Type B pancreatic cell (in vitro differentiated cells): Measurements from ENCODE around the gene STAC3. TPM values are rescaled to one million over a fixed set of nuclear protein-coding genes. Genes with fewer than 3 reads are reported as not detected.

Experiments
- DNase-seq: peaks from one replicate; pipeline ENCODE4 v3.0.0; 2021; ENCODE audit warnings: mixed read lengths; ENCODE audit not compliant: unreplicated experiment; ENCODE audit errors: extremely low spot score
- H3K27ac Mint-ChIP-seq: 2 replicates; pipeline ENCODE4 v1.8.0; 2021; ENCODE audit warnings: mild to moderate bottlenecking, mixed read lengths
- H3K27me3 Mint-ChIP-seq: 2 replicates; pipeline ENCODE4 v1.8.0; 2021; ENCODE audit warnings: mixed read lengths
- H3K36me3 Mint-ChIP-seq: 2 replicates; pipeline ENCODE4 v1.8.0; 2021; ENCODE audit warnings: mixed read lengths
- H3K4me1 Mint-ChIP-seq: one replicate; pipeline ENCODE4 v1.8.0; 2021; ENCODE audit warnings: mixed read lengths; ENCODE audit not compliant: unreplicated experiment
- H3K4me3 Mint-ChIP-seq: 2 replicates; pipeline ENCODE4 v1.8.0; 2021; ENCODE audit warnings: mild to moderate bottlenecking, mixed read lengths
- H3K9me3 Mint-ChIP-seq: 2 replicates; pipeline ENCODE4 v1.8.0; 2021; ENCODE audit warnings: mixed read lengths
- CTCF ChIP-seq: fragments of 200-600 bp; sonication (generic); conservative IDR thresholded peaks from 2 replicates; pipeline ENCODE4 v1.5.0; 2021; ENCODE audit warnings: antibody characterized with exemption, mild to moderate bottlenecking
- total RNA-seq: library from RNA; stranded (reverse); gene quantifications from 2 replicates; pipeline ENCODE4 v1.2.1, GENCODE V29; 2021; ENCODE audit warnings: low replicate concordance

STAC3 gene
- total RNA-seq, 1 donor from 2014 or later: 4.8 TPM

- Mint-ChIP-seq H3K9me3 (no peaks in the 10 kb centered on the region), H3K27ac (no peak overlapping the region), H3K36me3 (peaks cover 12% of the 10 kb centered on the region), H3K27me3 (no peaks in the 10 kb centered on the region), H3K4me1 (peaks cover 10% of the 10 kb centered on the region), H3K4me3 (no peak overlapping the region)
- TF ChIP-seq CTCF: no peak
- DNase-seq: no peak
These were observed 446 bp downstream of the STAC3 start for GRCh38 chr12:57250541-57250940.

GRCh38 chr12:57248934-57249742, 1.8 kb downstream of the STAC3 start:
- H3K27ac Mint-ChIP-seq: no peak overlapping the region
- no peak for DNase-seq
- peaks cover 5% of the 10 kb centered on the region for H3K27me3 Mint-ChIP-seq
- no peak for TF ChIP-seq CTCF
- H3K4me3 Mint-ChIP-seq: no peak overlapping the region
- peaks cover 8% of the 10 kb centered on the region for H3K36me3 Mint-ChIP-seq
- H3K9me3 Mint-ChIP-seq: no peaks in the 10 kb centered on the region
- peaks cover 13% of the 10 kb centered on the region for H3K4me1 Mint-ChIP-seq

GRCh38 chr12:57247041-57247440, 3.9 kb downstream of the STAC3 start:
- no peak for DNase-seq
- Mint-ChIP-seq H3K9me3 (no peaks in the 10 kb centered on the region), H3K27ac (no peak overlapping the region), H3K4me1 (peaks cover 18% of the 10 kb centered on the region), H3K27me3 (peaks cover 22% of the 10 kb centered on the region), H3K36me3 (peaks cover 8% of the 10 kb centered on the region), H3K4me3 (no peak overlapping the region)
- TF ChIP-seq CTCF: no peak

DNA sequence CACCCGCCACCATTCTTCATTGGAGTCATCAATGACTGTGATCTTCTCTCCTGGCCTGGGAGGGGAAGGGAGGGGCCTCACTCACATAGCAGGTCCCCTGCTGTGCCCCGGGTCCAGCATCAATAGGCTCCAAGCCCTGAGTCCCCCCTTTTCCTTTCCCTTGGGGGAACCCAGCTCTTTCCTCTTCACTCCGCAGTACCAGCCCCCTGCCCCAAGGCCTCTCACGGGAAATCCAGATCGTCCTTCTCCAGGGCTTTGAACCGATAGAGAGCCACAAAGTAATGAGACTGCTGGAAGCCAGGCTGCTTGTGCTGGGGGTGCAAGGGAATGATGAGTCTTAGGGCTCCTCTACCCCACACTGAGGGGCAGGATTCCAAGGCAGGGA, 6.7 kb downstream of the STAC3 start:
- peaks cover 8% of the 10 kb centered on the region for H3K36me3 Mint-ChIP-seq
- H3K4me1 Mint-ChIP-seq: peaks cover 38% of the 10 kb centered on the region
- peak overlapping the region; percentile 90 for H3K4me3 Mint-ChIP-seq

DNA sequence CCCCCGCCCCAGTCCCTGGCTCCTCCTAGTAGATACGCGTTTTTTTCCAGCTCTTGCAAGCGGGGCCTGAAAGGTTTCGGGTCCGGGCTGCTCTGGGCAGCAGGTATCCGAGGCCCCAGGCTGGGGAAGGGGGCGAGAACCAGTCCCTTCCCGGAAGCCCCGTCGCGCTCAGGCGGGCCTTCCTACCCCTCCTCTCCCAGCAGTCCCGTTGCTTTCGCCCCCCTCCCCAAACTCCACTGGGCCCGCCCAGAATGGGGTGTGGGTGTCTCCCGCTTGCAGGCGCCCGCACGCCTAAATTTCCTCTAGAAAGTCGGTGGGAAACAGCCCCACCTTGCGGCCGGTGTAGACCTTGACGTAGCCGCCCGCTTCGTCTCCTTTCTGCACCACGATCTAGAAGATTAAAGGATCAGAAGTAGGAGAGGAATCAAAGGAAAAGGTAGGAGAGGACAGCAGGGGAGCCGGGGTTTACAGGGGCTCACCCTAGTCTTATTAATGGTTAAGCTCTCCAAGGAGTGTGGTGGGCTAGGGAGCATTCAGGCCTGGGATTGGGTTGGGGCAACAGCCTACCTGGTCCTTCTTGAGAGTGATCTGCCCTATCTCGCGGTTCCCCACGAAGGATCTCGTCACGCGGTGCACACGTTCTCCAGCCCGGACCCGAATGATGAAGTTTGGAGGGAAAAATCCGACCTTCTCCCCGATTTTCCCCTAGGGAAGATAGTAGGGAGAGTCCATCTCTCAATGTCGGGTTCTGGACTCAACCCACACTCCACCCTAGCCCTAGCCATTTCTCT, 7.3 kb downstream of the STAC3 start:
- H3K27ac Mint-ChIP-seq: peak overlapping the region; percentile 87
- no peaks in the 10 kb centered on the region for H3K9me3 Mint-ChIP-seq
- H3K27me3 Mint-ChIP-seq: peaks cover 53% of the 10 kb centered on the region
- H3K36me3 Mint-ChIP-seq: peaks cover 6% of the 10 kb centered on the region
- TF ChIP-seq CTCF: peak; percentile 84
- H3K4me3 Mint-ChIP-seq: peak overlapping the region; percentile 90
- H3K4me1 Mint-ChIP-seq: peaks cover 42% of the 10 kb centered on the region
- no peak for DNase-seq

More for the DNA sequence above, 6.7 kb downstream of the STAC3 start:
- Mint-ChIP-seq H3K27me3 (peaks cover 50% of the 10 kb centered on the region), H3K9me3 (no peaks in the 10 kb centered on the region), H3K27ac (peak overlapping the region; percentile 87)
- no peak for DNase-seq
- TF ChIP-seq CTCF: no peak
